ENCODE results near the gene SRR.

SRR gene

DNA sequence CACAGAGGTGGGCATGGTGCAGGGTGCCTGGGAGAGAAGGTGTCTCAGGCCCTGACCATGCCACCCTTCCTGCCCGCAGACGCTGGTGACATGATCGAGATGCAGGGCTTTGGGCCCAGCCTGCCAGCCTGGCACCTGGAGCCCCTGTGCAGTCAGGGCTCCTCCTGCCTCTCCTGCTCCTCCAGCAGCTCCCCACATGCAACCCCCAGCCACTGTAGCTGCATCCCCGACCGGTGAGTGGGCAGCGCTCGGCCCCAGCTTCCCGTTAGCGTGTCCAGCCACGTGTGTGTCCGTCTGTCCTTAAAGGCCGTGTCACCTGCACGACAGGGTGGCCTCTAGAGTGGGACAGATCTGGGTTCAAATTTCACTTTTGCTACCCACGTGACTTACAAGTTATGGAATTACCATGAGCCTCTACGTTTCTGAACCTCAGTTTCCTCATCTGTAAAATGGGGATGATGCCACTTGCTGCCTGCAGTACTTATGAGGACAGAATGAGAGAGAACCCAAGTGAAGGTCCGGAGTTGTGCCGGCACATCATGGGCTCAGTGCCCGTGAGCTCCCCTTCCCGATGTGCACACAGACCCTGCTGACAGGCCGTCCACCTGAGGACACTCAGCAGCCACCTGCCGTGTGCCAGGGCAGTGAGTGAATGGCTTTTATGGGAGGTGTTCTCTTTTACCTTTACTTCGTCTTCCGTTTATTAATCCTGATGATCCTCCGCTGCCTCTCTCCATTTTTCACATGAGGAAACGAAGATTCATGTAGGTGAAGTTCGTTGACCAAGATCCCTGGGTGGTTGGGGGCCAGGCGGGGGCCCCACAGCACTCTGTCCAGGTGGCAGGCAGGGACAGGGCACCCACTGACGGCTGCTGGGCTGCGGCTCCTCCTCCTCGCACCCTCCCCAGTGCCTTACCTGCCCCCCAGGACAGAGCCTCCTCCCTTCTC lies 67.7 kb downstream of the SRR start:
- Histone ChIP-seq H2BK15ac (ENCODE audit: low read length) (no peak overlapping the region), H3K9me3 (replicated peaks in 1 of 2; ENCODE audit: control insufficient read depth in 2 of 2, insufficient read depth in 1 of 2, low read depth in 1 of 2, low read length in 2 of 2) (no peaks in the 10 kb centered on the region), H3K9ac (ENCODE audit: low read depth, low read length, poor library complexity) (peak overlapping the region; percentile 54), H4K8ac (ENCODE audit: low read depth, low read length) (peak overlapping the region; percentile 53), H2AFZ (ENCODE audit: low read length) (no peak overlapping the region), H3K14ac (ENCODE audit: low read length) (no peak overlapping the region), H2BK120ac (ENCODE audit: low read depth, low read length) (no peak overlapping the region), H4K91ac (ENCODE audit: low read depth, low read length, poor library complexity) (no peak overlapping the region), H2BK12ac (ENCODE audit: low read length) (no peak overlapping the region), H3K79me1 (ENCODE audit: low read depth, low read length) (no peaks in the 10 kb centered on the region), H3K4me2 (ENCODE audit: insufficient read depth, low read length, poor library complexity, severe bottlenecking) (no peak overlapping the region), H2AK5ac (ENCODE audit: low read depth, low read length) (peak overlapping the region; percentile 71), H3K27ac (replicated peaks; ENCODE audit: low read length) (no peak overlapping the region), H3K4me1 (ENCODE audit: control insufficient read depth in 2 of 2, insufficient read depth in 1 of 2, low read depth in 1 of 2, low read length in 2 of 2) (peaks cover 2 to 9% of the 10 kb centered on the region in 2 donors), H3K4me3 (ENCODE audit: low read length in 2 of 2) (no peak overlapping the region), H2BK5ac (ENCODE audit: low read length) (no peak overlapping the region), H3K23ac (ENCODE audit: low read depth, low read length, poor library complexity) (peak overlapping the region; percentile 44), H3K36me3 (replicated peaks in 1 of 2; ENCODE audit: control insufficient read depth in 2 of 2, insufficient read depth in 2 of 2, low read length in 2 of 2) (peaks cover 33 to 53% of the 10 kb centered on the region in 2 donors), H3K4ac (ENCODE audit: low read length) (no peak overlapping the region), H3K18ac (ENCODE audit: low read length) (no peak overlapping the region), H3K27me3 (ENCODE audit: control insufficient read depth in 3 of 3, insufficient read depth in 3 of 3, low read depth in 1 of 3, low read length in 3 of 3) (no peaks in the 10 kb centered on the region)
- no peak for DNase-seq (ENCODE audit: low spot score)
- no CpG with 5 or more reads among the region's 30 CpGs for WGBS, 2 donors (ENCODE audit: extremely low coverage in 2 of 2, insufficient read length in 2 of 2, insufficient replicate concordance in 1 of 2)

DNA sequence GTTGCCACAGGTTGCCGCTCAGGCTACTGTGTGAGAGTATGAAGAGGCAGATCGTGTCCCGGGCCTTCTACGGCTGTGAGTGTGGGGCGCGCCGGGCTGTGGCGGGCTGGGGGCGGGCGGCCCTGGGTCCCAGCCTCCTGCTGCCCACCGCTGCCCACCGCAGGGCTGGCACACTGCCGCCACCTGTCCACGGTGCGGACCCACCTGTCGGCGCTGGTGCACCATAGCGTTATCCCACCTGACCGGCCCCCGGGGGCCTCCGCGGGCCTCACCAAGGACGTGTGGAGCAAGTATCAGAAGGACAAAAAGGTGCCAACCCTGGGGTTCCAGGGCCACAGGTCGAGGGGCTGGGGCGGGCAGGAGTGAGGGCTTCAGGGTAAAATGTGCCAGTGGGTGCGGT lies 68.4 kb downstream of the SRR start:
- no CpG with 5 or more reads among the region's 26 CpGs for WGBS, 2 donors (ENCODE audit: extremely low coverage in 2 of 2, insufficient read length in 2 of 2, insufficient replicate concordance in 1 of 2)
- peaks cover 0 to 1% of the 10 kb centered on the region in 2 donors for H3K9me3 ChIP-seq (replicated peaks in 1 of 2; ENCODE audit: control insufficient read depth in 2 of 2, insufficient read depth in 1 of 2, low read depth in 1 of 2, low read length in 2 of 2)
- no peak overlapping the region for H3K14ac ChIP-seq (ENCODE audit: low read length)
- no peak overlapping the region for H2BK120ac ChIP-seq (ENCODE audit: low read depth, low read length)
- H3K27me3 ChIP-seq (ENCODE audit: control insufficient read depth in 3 of 3, insufficient read depth in 3 of 3, low read depth in 1 of 3, low read length in 3 of 3): no peaks in the 10 kb centered on the region
- H3K4ac ChIP-seq (ENCODE audit: low read length): no peak overlapping the region
- no peak overlapping the region for H2BK5ac ChIP-seq (ENCODE audit: low read length)
- DNase-seq (ENCODE audit: low spot score): no peak
- H3K4me1 ChIP-seq (ENCODE audit: control insufficient read depth in 2 of 2, insufficient read depth in 1 of 2, low read depth in 1 of 2, low read length in 2 of 2): peaks cover 2 to 9% of the 10 kb centered on the region in 2 donors
- H3K36me3 ChIP-seq (replicated peaks in 1 of 2; ENCODE audit: control insufficient read depth in 2 of 2, insufficient read depth in 2 of 2, low read length in 2 of 2): peaks cover 37 to 53% of the 10 kb centered on the region in 2 donors
- H4K91ac ChIP-seq (ENCODE audit: low read depth, low read length, poor library complexity): peak overlapping the region; percentile 43
- H3K23ac ChIP-seq (ENCODE audit: low read depth, low read length, poor library complexity): no peak overlapping the region
- H2BK12ac ChIP-seq (ENCODE audit: low read length): no peak overlapping the region
- no peak overlapping the region for H2AK5ac ChIP-seq (ENCODE audit: low read depth, low read length)
- H3K4me3 ChIP-seq (ENCODE audit: low read length in 2 of 2): no peak overlapping the region
- no peaks in the 10 kb centered on the region for H3K79me1 ChIP-seq (ENCODE audit: low read depth, low read length)
- no peak overlapping the region for H4K8ac ChIP-seq (ENCODE audit: low read depth, low read length)
- H3K27ac ChIP-seq (replicated peaks; ENCODE audit: low read length): no peak overlapping the region
- H3K18ac ChIP-seq (ENCODE audit: low read length): no peak overlapping the region
- no peak overlapping the region for H2BK15ac ChIP-seq (ENCODE audit: low read length)
- no peak overlapping the region for H3K4me2 ChIP-seq (ENCODE audit: insufficient read depth, low read length, poor library complexity, severe bottlenecking)
- no peak overlapping the region for H2AFZ ChIP-seq (ENCODE audit: low read length)
- H3K9ac ChIP-seq (ENCODE audit: low read depth, low read length, poor library complexity): peak overlapping the region; percentile 36

DNA sequence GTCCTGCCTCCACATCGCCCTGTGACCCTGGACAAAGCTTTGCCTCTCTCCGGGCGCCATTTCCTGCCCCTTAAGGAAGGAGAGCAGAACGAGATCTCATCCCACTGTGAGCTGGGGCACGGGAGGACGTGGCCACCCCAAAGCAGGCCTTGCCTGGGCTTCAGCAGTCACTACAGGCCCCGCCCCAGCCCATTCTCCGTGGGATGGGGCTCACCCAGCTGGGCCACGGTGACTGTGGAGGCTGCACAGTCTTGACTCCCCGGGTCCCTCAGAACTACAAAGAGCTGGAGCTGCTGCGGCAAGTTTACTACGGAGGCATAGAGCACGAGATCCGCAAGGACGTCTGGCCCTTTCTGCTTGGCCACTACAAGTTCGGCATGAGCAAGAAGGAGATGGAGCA lies 68.9 kb downstream of the SRR start:
- no peaks in the 10 kb centered on the region for H3K27me3 ChIP-seq (ENCODE audit: control insufficient read depth in 3 of 3, insufficient read depth in 3 of 3, low read depth in 1 of 3, low read length in 3 of 3)
- H3K23ac ChIP-seq (ENCODE audit: low read depth, low read length, poor library complexity): no peak overlapping the region
- peaks cover 2 to 9% of the 10 kb centered on the region in 2 donors for H3K4me1 ChIP-seq (ENCODE audit: control insufficient read depth in 2 of 2, insufficient read depth in 1 of 2, low read depth in 1 of 2, low read length in 2 of 2)
- no peak overlapping the region for H2BK15ac ChIP-seq (ENCODE audit: low read length)
- no peak overlapping the region for H3K4me3 ChIP-seq (ENCODE audit: low read length in 2 of 2)
- no peak overlapping the region for H3K18ac ChIP-seq (ENCODE audit: low read length)
- DNase-seq (ENCODE audit: low spot score): no peak
- no peak overlapping the region for H2AK5ac ChIP-seq (ENCODE audit: low read depth, low read length)
- H4K8ac ChIP-seq (ENCODE audit: low read depth, low read length): no peak overlapping the region
- no peak overlapping the region for H2BK5ac ChIP-seq (ENCODE audit: low read length)
- H3K9me3 ChIP-seq (replicated peaks in 1 of 2; ENCODE audit: control insufficient read depth in 2 of 2, insufficient read depth in 1 of 2, low read depth in 1 of 2, low read length in 2 of 2): peaks cover 0 to 1% of the 10 kb centered on the region in 2 donors
- peaks cover 37 to 57% of the 10 kb centered on the region in 2 donors for H3K36me3 ChIP-seq (replicated peaks in 1 of 2; ENCODE audit: control insufficient read depth in 2 of 2, insufficient read depth in 2 of 2, low read length in 2 of 2)
- no peak overlapping the region for H2BK12ac ChIP-seq (ENCODE audit: low read length)
- no peak overlapping the region for H2AFZ ChIP-seq (ENCODE audit: low read length)
- no peak overlapping the region for H3K27ac ChIP-seq (replicated peaks; ENCODE audit: low read length)
- no peak overlapping the region for H2BK120ac ChIP-seq (ENCODE audit: low read depth, low read length)
- no peak overlapping the region for H4K91ac ChIP-seq (ENCODE audit: low read depth, low read length, poor library complexity)
- no peak overlapping the region for H3K4ac ChIP-seq (ENCODE audit: low read length)
- H3K79me1 ChIP-seq (ENCODE audit: low read depth, low read length): no peaks in the 10 kb centered on the region
- H3K14ac ChIP-seq (ENCODE audit: low read length): no peak overlapping the region
- H3K9ac ChIP-seq (ENCODE audit: low read depth, low read length, poor library complexity): no peak overlapping the region
- no peak overlapping the region for H3K4me2 ChIP-seq (ENCODE audit: insufficient read depth, low read length, poor library complexity, severe bottlenecking)
- WGBS, 2 donors (ENCODE audit: extremely low coverage in 2 of 2, insufficient read length in 2 of 2, insufficient replicate concordance in 1 of 2): no CpG with 5 or more reads among the region's 16 CpGs

DNA sequence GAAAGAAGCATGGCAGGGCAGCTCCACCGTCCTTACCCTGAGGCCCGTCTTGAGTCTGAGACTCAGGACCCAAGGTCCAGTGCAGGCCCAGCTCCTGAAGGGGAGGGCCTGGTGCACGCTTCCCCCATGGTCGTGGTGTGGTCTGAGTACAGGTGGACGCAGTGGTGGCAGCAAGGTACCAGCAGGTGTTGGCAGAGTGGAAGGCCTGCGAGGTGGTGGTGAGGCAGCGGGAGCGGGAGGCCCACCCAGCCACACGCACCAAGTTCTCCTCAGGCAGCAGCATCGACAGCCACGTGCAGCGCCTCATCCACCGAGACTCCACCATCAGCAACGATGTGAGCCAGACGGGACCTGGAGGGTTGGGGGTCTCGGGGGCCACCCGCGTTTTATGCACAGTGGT lies 69.4 kb downstream of the SRR start:
- no peak for DNase-seq (ENCODE audit: low spot score)
- no peak overlapping the region for H3K4me2 ChIP-seq (ENCODE audit: insufficient read depth, low read length, poor library complexity, severe bottlenecking)
- no peaks in the 10 kb centered on the region for H3K79me1 ChIP-seq (ENCODE audit: low read depth, low read length)
- H3K27me3 ChIP-seq (ENCODE audit: control insufficient read depth in 3 of 3, insufficient read depth in 3 of 3, low read depth in 1 of 3, low read length in 3 of 3): no peaks in the 10 kb centered on the region
- H2BK12ac ChIP-seq (ENCODE audit: low read length): no peak overlapping the region
- no peak overlapping the region for H3K4me3 ChIP-seq (ENCODE audit: low read length in 2 of 2)
- H3K4me1 ChIP-seq (ENCODE audit: control insufficient read depth in 2 of 2, insufficient read depth in 1 of 2, low read depth in 1 of 2, low read length in 2 of 2): peaks cover 2 to 9% of the 10 kb centered on the region in 2 donors
- no peak overlapping the region for H3K9ac ChIP-seq (ENCODE audit: low read depth, low read length, poor library complexity)
- no peak overlapping the region for H3K4ac ChIP-seq (ENCODE audit: low read length)
- no peak overlapping the region for H3K14ac ChIP-seq (ENCODE audit: low read length)
- H2BK15ac ChIP-seq (ENCODE audit: low read length): no peak overlapping the region
- H2AK5ac ChIP-seq (ENCODE audit: low read depth, low read length): no peak overlapping the region
- no peak overlapping the region for H4K91ac ChIP-seq (ENCODE audit: low read depth, low read length, poor library complexity)
- no peak overlapping the region for H2BK120ac ChIP-seq (ENCODE audit: low read depth, low read length)
- peaks cover 0 to 1% of the 10 kb centered on the region in 2 donors for H3K9me3 ChIP-seq (replicated peaks in 1 of 2; ENCODE audit: control insufficient read depth in 2 of 2, insufficient read depth in 1 of 2, low read depth in 1 of 2, low read length in 2 of 2)
- no peak overlapping the region for H3K27ac ChIP-seq (replicated peaks; ENCODE audit: low read length)
- H3K36me3 ChIP-seq (replicated peaks in 1 of 2; ENCODE audit: control insufficient read depth in 2 of 2, insufficient read depth in 2 of 2, low read length in 2 of 2): peaks cover 41 to 62% of the 10 kb centered on the region in 2 donors
- H2BK5ac ChIP-seq (ENCODE audit: low read length): no peak overlapping the region
- H3K18ac ChIP-seq (ENCODE audit: low read length): no peak overlapping the region
- H4K8ac ChIP-seq (ENCODE audit: low read depth, low read length): no peak overlapping the region
- no peak overlapping the region for H2AFZ ChIP-seq (ENCODE audit: low read length)
- no CpG with 5 or more reads among the region's 18 CpGs for WGBS, 2 donors (ENCODE audit: extremely low coverage in 2 of 2, insufficient read length in 2 of 2, insufficient replicate concordance in 1 of 2)
- no peak overlapping the region for H3K23ac ChIP-seq (ENCODE audit: low read depth, low read length, poor library complexity)

Measured in neuronal stem cell (in vitro differentiated cells).